ENCODE measurements around the gene TRAF7.
A peak's percentile ranks its signal among the peaks of the same experiment; 100 is the strongest.
"Not testable (repeated sequence)": the region's sequence is repeated elsewhere in the genome, so short reads cannot be mapped to it uniquely, and the experiment has no call there.

- TF ChIP-seq CTCF (IDR thresholded peaks at IDR 0.05) (peak in 1 of 4 experiments; percentile 4), POLR2A (IDR thresholded peaks at IDR 0.05) (peak; percentile 18 to 36)
- TF ChIP-seq EP300 (IDR thresholded peaks at IDR 0.05): not testable (repeated sequence)
Observed at GRCh38 chr16:2124694-2125444, 30.7 kb upstream of the TRAF7 start.
